Endothelial cell of umbilical vein (primary cell): ENCODE results near the gene TBC1D5. TPM values are rescaled to one million over a fixed set of nuclear protein-coding genes. Genes with fewer than 3 reads are reported as not detected.

ENCODE experiments used
- BruUV-seq: library from RNA; stranded (reverse); fragments of 400-500 nt; replicated peaks from 2 replicates; lab custom pipeline; 2021; lab: Mats Ljungman, UMichigan
- CTCF ChIA-PET: fragments of 300-600, 350-600 bp; sonication (Branson Sonifier 250); formaldehyde crosslinking; loops from one replicate; lab custom pipeline; 2021; ENCODE audit warnings: antibody characterized with exemption, inconsistent platforms; lab: Charles Lee
- POLR2A ChIA-PET: fragments of 300-600, 350-600 bp; sonication (Branson Sonifier 250); formaldehyde crosslinking; loops from one replicate; lab custom pipeline; 2021; ENCODE audit warnings: antibody characterized with exemption, inconsistent platforms; lab: Charles Lee
- DNase-seq: peaks from one replicate; pipeline ENCODE4 v3.0.0-alpha.2; 2011; ENCODE audit warnings: low read depth, low spot score
- FAIRE-seq: peaks from 2 replicates; lab custom pipeline; 2011; peaks lifted over from hg19 to GRCh38; lab: Jason Lieb, UNC
- H2AFZ ChIP-seq: 2 replicates; pipeline ENCODE4 v1.6.0; 2012; ENCODE audit warnings: low read depth, low read length, control low read depth, inconsistent platforms
- H3K27ac ChIP-seq: 2 replicates; pipeline ENCODE4 v1.5.1; 2011; ENCODE audit warnings: low read depth, mild to moderate bottlenecking, control low read depth, low read length, moderate library complexity; ENCODE audit not compliant: insufficient read depth
- H3K27me3 ChIP-seq, 2 experiments: 2 replicates each; pipeline versions ENCODE4 v1.6.0 to v1.6.1; 2011; ENCODE audit warnings: low read length in 2 of 2, mixed read lengths in 1 of 2; ENCODE audit not compliant: control insufficient read depth in 2 of 2, insufficient read depth in 2 of 2
- H3K36me3 ChIP-seq, 2 experiments: 2 replicates in 1 of 2; 3 replicates in 1 of 2; pipeline ENCODE4 v1.5.1; 2011; ENCODE audit warnings: low read length in 2 of 2, mild to moderate bottlenecking in 1 of 2, moderate library complexity in 1 of 2; ENCODE audit not compliant: control insufficient read depth in 2 of 2, insufficient read depth in 2 of 2; ENCODE audit errors: extremely low read depth in 1 of 2
- H3K4me1 ChIP-seq: 3 replicates; pipeline ENCODE4 v1.5.1; 2011; ENCODE audit warnings: mild to moderate bottlenecking, low read length; ENCODE audit not compliant: control insufficient read depth, insufficient read depth; ENCODE audit errors: extremely low read depth
- H3K4me2 ChIP-seq: 2 replicates; pipeline ENCODE4 v1.6.1; 2011; ENCODE audit warnings: low read length, control low read depth, mixed read lengths; ENCODE audit not compliant: insufficient read depth
- H3K4me3 ChIP-seq, 3 experiments: fragments of 200-600 bp in 1 of 3; sonication (generic), shearing (Covaris generic) in 1 of 3; replicated peaks in 1 of 3; 2 replicates each; pipeline ENCODE4 v1.5.1; 2011 to 2016; ENCODE audit warnings: control low read depth in 3 of 3, low read length in 3 of 3, mild to moderate bottlenecking in 2 of 3, inconsistent platforms in 1 of 3, low read depth in 1 of 3, moderate library complexity in 1 of 3; ENCODE audit not compliant: insufficient read depth in 1 of 3
- H3K79me2 ChIP-seq: 2 replicates; pipeline ENCODE4 v1.6.0; 2012; ENCODE audit warnings: low read length, inconsistent platforms; ENCODE audit not compliant: control insufficient read depth, insufficient read depth
- H3K9ac ChIP-seq: replicated peaks from 2 replicates; pipeline ENCODE3; 2011; ENCODE audit warnings: low read length, control low read depth; ENCODE audit not compliant: insufficient read depth; ENCODE audit errors: extremely low read depth
- H3K9me1 ChIP-seq: replicated peaks from 3 replicates; pipeline ENCODE4 v1.6.0; 2011; ENCODE audit warnings: mild to moderate bottlenecking, low read length; ENCODE audit not compliant: control insufficient read depth, insufficient read depth; ENCODE audit errors: extremely low read depth
- H3K9me3 ChIP-seq: replicated peaks from 2 replicates; pipeline ENCODE4 v1.5.1; 2012; ENCODE audit warnings: low read length, inconsistent platforms; ENCODE audit not compliant: control insufficient read depth, insufficient read depth
- H4K20me1 ChIP-seq: replicated peaks from 2 replicates; pipeline ENCODE3; 2011; ENCODE audit warnings: mild to moderate bottlenecking, low read length; ENCODE audit not compliant: control insufficient read depth, insufficient read depth; ENCODE audit errors: extremely low read depth
- CTCF ChIP-seq, 2 donors: IDR thresholded peaks; 1 replicate in 1 of 2; 2 replicates in 1 of 2; pipeline ENCODE4 v1.5.1; 2011; ENCODE audit warnings: low read length in 2 of 2, mild to moderate bottlenecking in 2 of 2, moderate library complexity in 2 of 2, control low read depth in 1 of 2, inconsistent platforms in 1 of 2, low read depth in 1 of 2; ENCODE audit not compliant: insufficient read depth in 1 of 2; ENCODE audit errors: extremely low read depth in 1 of 2
- JUN ChIP-seq: IDR thresholded peaks from 2 replicates; pipeline ENCODE4 v1.6.1; 2011; ENCODE audit warnings: borderline replicate concordance, low read depth; ENCODE audit not compliant: insufficient read length, insufficient read depth
- dilution Hi-C: fragments of 300-500 bp; cut with MboI; formaldehyde crosslinking; loops from one replicate; pipeline ENCODE4 v1.15.0; 2019; ENCODE audit warnings: low sequenced_read_pairs; ENCODE audit not compliant: extremely low pct_ligation_motif_present
- intact Hi-C: fragments of 100-400 bp; cut with micrococcal nuclease; formaldehyde crosslinking; loops from one replicate; pipeline ENCODE4 v1.10.0; 2022
- polyA plus RNA-seq, 4 experiments: library from polyadenylated mRNA; depleted of rRNA in 3 of 4; stranded (reverse) in 3 of 4; unstranded in 1 of 4; fragments of >200 nt; gene quantifications; 2 replicates each; pipeline versions ENCODE4 v1.2.1 to v1.2.3, GENCODE V29; 2011 to 2012; ENCODE audit warnings: missing spikeins in 1 of 4
- total RNA-seq: library from RNA; stranded (reverse); gene quantifications from 2 replicates; pipeline ENCODE4 v1.2.3, GENCODE V29; 2021

The TBC1D5 gene
- total and polyA plus RNA-seq, 2 donors (not counting 3 experiments of a cell fraction or from before 2014, with no cell fraction given), result 17.5 to 44.7 TPM

GRCh38 chr3:17243621-17244020 lies 498.8 kb downstream of the TBC1D5 start:
- H3K4me3 ChIP-seq, result no peak overlapping the region
- H3K79me2 ChIP-seq, result no peaks in the 10 kb centered on the region
- H3K27ac ChIP-seq, result no peak overlapping the region
- ChIA-PET CTCF (interaction anchor here (0.7 to 2.5 kb wide), 3 partner anchors 11 to 176 kb away, joined by 3 to 8 read pairs (median 3); no protein-coding TSS in a partner anchor), POLR2A (no interaction called here)
- no peaks in the 10 kb centered on the region for H3K27me3 ChIP-seq
- no peaks in the 10 kb centered on the region for H3K9me1 ChIP-seq
- no peaks in the 10 kb centered on the region for H3K9me3 ChIP-seq
- dilution Hi-C loops (no loop called here), intact Hi-C loops (no loop called here)
- H3K4me2 ChIP-seq, result no peak overlapping the region
- H4K20me1 ChIP-seq, result no peaks in the 10 kb centered on the region
- H2AFZ ChIP-seq, result no peak overlapping the region
- BruUV-seq, result no TSS peak
- H3K9ac ChIP-seq, result no peak overlapping the region
- no peak for FAIRE-seq
- no peaks in the 10 kb centered on the region for H3K4me1 ChIP-seq
- H3K36me3 ChIP-seq, result no peaks in the 10 kb centered on the region
- no peak for DNase-seq
- TF ChIP-seq JUN, result no peak

GRCh38 chr3:17239417-17239816 lies 503.0 kb downstream of the TBC1D5 start:
- FAIRE-seq, result no peak
- dilution Hi-C loops, result no loop called here
- Histone ChIP-seq H3K4me2 (no peak overlapping the region), H3K4me3 (no peak overlapping the region), H3K9me3 (no peaks in the 10 kb centered on the region), H3K79me2 (no peaks in the 10 kb centered on the region), H3K4me1 (peaks cover under 1% of the 10 kb centered on the region), H3K36me3 (no peaks in the 10 kb centered on the region), H3K9ac (no peak overlapping the region), H4K20me1 (no peaks in the 10 kb centered on the region), H3K27me3 (no peaks in the 10 kb centered on the region), H3K27ac (no peak overlapping the region), H2AFZ (no peak overlapping the region), H3K9me1 (no peaks in the 10 kb centered on the region)
- intact Hi-C loops, result loop anchor here (10.0 kb wide), 1 partner anchor 295 kb away; no protein-coding TSS in a partner anchor
- no TSS peak for BruUV-seq
- CTCF ChIA-PET, result interaction anchor here (0.7 to 3.0 kb wide), 8 partner anchors 9 to 949 kb away, joined by 3 to 12 read pairs (median 3); no protein-coding TSS in a partner anchor
- POLR2A ChIA-PET, result no interaction called here
- no peak for DNase-seq
- TF ChIP-seq CTCF (IDR thresholded peaks at IDR 0.05; ENCODE audit: extremely low read depth in 1 of 2, insufficient read depth in 1 of 2, low read depth in 1 of 2, low read length in 2 of 2), result no peak
